COLO668 (cell line): ENCODE measurements around the gene GRAMD2B.
"Not testable (repeated sequence)": the region's sequence is repeated elsewhere in the genome, so short reads cannot be mapped to it uniquely, and the experiment has no call there.

Source experiments
- DNase-seq: peaks from one replicate; lab custom pipeline; 2025; ENCODE audit not compliant: unreplicated experiment; lab: John Stamatoyannopoulos, UW

Gene GRAMD2B

DNA sequence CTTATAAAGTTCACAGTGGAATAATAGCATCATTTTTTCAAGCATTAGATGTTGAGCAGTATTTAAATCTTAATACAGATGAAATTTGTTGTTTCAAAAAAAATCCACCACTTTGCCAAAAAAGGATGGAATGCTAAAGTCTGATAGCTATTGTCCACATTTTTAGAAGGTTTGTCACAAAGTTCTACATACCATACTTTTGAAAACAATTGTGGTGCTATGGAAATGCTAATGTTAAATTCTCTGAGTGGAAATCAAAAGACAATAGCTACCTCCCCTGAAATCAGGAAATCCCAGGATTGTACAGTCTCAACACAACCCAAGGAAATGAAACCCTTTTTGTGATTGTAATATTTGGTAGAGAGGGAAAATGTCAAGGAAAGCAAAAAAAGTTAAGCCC lies 19.3 kb upstream of the GRAMD2B start:
- no peak for DNase-seq

DNA sequence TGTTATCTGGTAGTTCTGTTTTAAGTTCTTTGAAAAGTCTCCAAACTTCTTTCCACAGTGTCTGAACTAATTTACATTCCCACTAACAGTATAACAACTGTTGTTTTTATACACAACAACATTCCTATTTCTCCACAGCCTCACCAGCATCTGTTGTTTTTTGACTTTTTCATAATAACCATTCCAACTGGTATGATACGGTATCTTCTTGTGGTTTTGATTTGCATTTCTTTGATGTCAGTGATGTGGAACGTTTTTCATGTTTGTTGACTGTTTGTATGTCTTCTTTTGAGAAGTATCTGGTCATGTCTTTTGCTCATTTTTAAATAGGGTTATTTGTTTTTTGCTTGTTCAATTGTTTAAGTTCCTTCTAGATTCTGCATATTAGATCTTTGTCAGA lies 12.6 kb upstream of the GRAMD2B start:
- DNase-seq: no peak

DNA sequence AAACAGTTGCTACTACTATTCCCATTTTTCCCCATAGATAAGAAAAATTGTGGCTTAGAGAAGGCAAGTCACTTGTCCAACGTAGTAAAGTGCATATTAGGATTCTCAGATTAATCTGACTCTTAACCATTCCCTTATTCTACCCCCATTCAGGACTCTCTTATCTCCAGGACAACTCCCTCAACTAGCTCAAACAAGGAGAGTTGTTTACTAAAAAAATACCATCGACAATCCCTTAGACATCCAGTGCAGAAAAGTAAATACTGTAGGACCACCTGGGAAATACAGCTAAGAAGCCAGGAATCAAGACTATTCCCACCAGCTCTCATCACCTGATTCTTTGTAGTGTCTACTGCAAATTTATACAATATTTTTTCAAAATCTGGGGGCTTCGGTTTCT lies 9.4 kb upstream of the GRAMD2B start:
- DNase-seq: no peak

DNA sequence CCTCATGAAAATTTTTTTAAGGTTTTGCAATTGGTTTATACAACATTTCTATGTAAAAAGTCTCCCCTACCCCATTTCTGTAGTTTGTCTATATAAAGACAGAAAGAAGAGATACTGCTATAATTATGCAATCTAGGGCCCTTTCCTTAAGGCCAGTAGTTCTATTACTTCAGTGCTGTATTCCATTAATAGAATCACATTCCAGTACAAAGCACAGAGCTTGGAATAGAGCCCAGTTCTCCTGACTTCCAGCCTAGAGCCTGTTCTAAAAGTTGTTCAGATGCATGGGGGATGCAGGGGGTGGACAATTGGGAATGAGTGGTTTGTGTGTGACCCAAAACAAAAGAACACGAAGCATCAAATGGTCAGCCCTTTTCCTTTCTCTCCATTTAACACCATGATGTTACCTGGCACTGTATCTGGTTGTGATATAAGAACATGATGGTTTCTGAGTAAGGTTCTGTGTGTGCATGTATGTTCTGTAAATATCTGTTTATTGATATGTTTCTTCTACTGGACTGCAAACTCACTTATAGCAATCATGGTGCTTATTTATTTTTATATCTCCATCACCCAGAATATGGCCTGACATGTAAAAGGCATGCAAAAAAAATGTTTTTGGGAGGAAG lies 8.2 kb upstream of the GRAMD2B start:
- no peak for DNase-seq

DNA sequence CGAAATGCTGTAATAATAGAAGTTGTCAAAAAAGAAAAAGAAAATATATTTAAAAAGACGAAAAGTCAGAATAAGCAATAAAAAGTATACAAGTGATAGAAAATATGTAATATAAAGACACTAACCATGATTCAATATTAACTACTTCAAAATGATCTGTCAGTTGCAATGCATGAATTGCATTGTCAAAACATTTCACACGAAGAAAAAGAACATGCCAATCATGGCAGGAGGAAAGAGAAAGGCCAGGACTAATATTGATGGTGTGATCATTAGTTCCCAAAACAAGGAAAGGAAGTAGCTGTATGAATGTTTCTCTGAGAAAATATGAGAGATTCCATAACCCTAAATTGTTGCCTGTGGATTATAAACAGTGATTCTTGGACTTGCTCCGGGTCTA lies 7.4 kb upstream of the GRAMD2B start:
- no peak for DNase-seq

DNA sequence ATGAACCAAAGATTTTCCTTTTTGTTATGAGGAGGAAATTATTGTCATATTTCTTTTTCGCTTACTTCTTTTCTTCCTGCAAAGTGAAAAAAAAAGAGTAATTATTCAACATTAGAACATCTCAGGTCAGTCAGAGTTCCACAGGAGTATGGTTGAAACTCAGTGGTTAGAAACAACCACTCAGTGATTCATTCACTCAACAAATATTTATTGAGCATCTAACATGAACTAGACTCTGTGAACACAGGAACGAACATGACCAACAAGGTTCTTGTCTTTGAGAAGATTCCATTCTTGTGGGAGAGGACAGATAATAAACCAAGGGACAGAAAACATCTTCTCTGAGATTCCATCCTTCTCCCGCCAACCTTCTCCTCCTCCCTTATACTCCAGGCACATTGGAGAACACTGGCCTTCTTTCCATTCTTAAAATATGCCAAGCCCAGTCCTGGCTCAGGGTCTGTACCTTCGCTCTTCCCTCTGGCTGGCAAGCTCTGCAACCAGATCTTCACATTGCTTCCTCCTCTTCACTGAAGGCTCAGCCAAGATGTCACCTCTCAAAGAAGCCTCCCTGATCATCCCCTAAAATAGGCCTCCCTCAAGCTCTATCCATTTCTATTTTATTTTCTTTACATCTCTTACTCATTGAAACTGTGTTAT lies 6.8 kb upstream of the GRAMD2B start:
- DNase-seq: no peak

DNA sequence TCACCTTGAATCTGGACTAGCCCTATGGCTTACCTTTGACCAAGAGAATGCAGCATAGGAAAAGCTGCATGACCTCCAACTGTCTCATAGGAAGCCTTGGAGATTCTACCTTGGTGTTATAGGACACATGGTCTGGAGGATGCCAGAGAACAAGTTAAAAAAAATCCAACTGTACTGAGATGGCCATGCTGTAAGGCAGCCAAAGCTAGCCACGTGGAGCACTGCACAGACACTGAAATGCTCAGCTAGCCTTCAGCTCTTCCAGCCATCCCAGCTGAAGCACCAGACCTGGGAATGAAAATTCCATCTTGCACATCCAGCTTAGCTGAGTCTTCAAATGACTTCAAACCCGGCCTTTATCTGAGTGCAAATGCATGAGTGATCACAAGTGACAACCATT lies 6.0 kb upstream of the GRAMD2B start:
- no peak for DNase-seq

DNA sequence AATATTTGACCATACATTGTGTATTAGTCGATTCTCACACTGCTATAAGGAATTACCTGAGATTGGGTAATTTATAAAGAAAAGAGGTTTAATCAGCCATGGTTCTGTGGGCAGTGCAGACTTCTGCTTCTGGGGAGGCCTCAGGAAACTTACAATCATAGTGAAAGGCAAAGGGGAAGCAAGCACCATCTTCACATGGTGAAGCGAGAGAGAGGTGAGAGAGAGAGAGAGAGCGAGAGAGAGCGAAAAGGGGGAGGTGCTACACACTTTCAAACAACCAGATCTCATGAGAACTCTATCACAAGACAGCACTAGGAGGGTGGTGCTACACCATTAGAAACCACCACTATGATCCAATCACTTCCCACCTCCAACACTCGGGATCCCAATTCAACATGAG lies 4.1 kb upstream of the GRAMD2B start:
- DNase-seq: no peak

DNA sequence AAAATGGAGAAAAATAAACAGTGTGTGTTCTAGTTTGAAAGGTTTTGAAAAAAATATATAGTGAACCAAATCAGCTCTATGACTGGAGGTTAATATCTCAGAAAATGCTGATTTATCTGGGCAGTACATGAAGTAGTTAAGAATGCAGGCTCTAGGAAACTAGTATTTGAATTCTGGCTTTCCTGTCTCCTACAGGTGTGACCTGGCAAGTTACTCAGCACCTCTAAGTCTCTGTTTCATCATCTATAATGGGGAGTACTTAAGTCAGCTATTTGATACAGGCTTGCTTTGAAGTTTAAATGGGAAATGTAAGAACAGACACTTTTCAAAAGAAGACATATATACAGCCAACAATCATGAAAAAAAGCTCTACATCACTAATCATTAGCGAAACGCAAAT lies 5.2 kb downstream of the GRAMD2B start:
- DNase-seq: no peak

DNA sequence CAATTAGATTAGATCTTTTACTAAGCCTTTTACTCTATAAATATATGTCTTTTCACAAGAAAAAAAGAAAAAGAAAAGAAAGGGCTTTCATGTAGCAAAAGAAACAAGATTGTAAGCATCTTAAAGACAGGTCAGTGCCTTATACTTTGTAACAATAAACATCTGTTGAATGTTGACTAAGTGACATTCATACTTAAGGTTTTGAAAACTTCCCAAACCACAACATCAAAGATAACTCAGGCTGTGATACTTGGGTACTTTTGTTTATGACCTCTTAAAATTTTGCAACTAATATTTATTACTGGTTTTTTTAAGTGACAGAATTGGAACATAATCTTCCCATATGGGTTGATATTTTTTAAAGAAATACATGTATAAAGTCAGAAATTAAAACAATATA lies 7.4 kb downstream of the GRAMD2B start:
- DNase-seq: no peak

DNA sequence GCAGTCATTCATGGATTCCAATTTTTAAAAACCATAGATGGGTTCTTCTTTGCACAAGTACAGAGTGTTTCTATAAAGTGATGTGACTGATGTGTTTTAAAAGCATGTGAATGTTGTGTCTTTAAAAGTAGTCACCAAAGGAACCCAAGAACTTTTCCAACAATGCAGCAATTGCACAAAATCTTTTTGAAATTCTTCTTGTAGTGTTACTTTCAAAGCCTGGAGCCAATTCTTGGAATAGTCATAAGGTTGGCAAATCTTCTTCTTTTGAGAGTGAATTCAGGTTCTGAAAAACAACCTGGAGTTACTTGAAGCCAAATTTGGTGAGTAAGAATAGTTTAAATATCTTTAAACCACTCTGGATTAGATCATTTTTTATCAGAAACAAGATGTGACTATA lies 10.5 kb downstream of the GRAMD2B start:
- no peak for DNase-seq

DNA sequence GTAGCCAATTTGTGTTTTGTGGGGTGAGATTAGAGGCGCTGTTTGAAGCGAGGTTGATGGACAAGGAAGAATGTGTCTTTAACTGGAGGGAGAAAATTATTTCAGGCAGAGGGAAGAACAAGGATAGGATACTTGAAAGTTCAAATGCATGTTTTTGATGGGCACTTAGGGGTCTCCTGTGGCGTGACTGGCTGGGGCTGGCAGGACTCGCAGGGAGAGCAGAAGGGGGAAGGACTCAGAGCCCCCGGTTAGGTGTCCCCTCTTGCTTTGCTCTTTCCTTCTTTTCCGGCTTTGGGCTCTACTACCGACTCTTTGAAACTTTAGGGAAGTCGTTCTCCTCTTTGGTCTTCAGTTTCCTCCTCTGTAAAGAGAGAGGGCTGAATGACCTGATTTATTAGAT lies 12.1 kb downstream of the GRAMD2B start:
- no peak for DNase-seq

DNA sequence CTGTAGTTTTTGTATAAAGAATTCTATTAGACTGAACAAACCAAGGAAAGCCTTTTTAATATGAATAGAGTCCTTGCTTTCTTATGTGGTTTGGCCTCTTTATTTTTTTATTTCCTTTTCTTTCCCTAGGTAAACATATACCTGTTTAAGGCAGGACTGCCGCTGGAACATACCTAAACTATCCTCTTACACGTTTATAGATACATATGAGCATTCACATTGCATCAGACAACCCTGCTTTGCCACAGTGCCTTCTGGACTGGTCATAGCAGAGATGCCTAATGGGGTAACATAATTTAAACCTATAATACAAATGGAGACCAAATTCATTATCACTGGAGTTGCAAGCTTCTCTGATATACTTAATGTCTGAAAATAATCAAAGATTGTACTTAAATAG lies 12.5 kb downstream of the GRAMD2B start:
- DNase-seq: no peak

DNA sequence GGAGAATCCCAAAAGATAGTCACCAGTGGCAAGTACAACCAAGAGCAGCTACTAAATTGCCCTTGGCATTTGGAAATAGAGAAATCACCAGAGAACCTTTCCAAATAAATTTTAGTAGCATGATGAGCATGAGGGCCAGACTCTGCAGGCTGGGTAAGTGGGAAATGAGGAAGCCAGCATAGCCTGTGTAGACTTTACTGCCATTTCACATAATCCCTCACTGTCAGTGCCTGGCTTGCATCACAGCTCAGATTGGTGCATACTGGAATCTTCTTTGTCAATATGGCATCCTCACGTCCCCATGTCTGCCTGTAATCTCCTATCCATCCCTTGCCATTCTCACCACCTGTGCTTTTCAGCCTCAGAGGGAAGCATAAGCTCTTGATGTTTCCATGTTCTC lies 14.5 kb downstream of the GRAMD2B start:
- DNase-seq: no peak

DNA sequence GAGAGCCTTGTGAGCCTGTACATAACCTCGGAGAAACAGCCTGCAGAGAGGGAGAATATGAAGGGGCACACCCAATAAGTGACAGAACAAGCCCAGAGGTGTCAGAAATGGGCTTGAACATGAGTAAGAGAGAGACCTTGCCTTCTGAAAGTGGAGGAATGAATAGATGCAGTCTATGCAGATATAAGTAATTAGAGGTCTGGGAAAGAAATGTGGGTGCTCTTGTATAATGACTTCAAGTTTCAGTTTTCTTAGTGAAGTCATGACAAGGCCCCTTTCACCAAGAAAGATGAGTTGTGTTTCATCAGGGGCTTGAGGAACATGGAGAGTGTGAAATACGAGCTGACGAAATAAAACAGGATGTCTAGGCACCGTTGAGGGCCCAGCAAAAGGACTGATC lies 15.1 kb downstream of the GRAMD2B start:
- no peak for DNase-seq

DNA sequence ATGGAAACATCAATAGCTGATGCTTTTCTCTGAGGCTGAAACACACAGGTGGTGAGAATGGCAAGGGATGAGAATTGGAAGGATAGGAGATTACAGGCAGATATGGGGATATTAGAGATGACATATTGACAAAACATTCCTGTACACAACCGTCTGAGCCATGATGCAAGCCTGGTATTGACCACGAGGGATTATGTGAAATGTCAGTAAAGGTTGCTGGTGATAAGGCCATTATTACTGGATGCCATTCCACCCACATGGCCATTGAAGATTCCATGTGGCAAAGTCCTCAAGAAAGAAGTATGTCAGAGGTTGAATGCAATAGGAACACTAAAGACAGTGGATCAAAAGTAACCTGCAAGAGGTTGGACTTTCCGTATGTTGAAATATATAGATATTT lies 15.7 kb downstream of the GRAMD2B start:
- no peak for DNase-seq

DNA sequence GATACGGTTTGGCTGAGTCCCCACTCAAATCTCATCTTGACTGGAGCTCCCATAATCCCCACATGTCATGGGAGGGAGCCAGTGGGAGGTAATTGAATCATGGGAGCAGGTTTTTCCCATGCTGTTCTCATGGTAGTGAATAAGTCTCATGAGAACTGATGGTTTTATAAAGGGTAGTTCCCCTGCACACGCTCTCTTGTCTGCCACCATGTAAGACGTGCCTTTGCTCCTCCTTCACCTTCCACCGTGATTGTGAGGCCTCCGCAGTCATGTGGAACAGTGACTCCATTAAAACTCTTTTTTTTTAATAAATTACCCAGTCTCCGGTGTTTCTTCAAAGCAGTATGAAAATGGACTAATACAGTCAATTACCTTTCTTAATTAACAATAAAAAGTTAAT lies 16.5 kb downstream of the GRAMD2B start:
- DNase-seq: not testable (repeated sequence)

DNA sequence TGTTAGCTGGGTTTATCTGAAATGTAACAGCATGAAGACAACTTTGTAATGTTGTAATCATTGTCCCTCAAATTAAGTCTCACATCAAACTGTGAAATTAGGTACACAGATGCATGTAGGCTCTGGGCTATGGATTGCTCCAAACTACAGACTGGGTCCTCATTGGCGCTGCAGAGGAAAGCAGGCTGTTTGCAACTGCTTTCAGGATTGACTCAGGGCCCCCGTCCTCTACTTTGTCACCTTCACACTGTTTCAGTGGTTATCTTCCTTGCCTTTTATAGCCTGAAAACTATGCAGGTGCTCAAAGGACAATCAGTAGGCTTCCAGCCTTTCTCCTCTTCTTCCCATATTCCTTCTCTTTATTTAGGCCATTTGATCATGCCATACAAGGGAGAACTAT lies 18.0 kb downstream of the GRAMD2B start:
- DNase-seq: no peak

DNA sequence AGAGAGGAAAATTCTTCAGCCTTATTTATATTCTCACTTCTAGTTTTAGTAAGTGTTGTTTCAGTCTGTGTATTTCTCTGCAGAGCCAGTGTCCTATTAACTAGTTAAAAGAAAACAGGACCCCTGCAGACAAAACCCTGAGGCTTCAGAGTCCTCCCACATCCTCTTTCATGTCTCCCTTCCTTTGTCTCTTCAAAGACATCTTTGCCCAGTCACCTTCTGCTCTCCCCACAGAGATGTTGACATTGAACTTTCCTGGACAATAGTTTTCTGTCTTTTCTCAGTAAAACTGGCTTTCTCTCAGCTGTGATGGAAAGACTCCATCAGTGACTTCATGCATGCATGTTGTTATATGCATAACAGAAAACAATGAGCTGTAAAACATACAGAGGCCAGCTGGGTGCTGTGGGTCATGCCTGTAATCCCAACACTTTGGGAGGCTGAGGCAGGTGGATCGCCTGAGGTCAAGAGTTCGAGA lies 20.2 kb downstream of the GRAMD2B start:
- DNase-seq: no peak

DNA sequence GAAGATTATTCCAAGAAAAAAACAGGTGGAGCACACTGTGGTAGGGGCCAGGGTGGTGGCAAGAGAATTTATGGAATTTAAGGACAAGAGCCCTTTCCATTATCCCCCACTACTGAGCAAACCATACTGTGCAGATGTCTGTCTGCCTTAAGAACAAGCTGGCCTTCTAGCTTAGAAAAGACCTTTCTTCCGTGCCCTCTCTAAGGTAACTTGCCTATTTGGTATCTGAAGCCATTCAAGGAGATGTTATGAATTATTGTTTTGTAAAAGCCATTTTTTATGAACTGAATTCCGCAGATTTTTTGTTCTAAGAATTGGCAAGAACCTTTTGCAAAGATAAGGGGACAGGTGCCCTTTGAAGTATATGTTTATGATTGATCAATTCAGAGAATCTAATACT lies 20.9 kb downstream of the GRAMD2B start:
- DNase-seq: no peak

DNA sequence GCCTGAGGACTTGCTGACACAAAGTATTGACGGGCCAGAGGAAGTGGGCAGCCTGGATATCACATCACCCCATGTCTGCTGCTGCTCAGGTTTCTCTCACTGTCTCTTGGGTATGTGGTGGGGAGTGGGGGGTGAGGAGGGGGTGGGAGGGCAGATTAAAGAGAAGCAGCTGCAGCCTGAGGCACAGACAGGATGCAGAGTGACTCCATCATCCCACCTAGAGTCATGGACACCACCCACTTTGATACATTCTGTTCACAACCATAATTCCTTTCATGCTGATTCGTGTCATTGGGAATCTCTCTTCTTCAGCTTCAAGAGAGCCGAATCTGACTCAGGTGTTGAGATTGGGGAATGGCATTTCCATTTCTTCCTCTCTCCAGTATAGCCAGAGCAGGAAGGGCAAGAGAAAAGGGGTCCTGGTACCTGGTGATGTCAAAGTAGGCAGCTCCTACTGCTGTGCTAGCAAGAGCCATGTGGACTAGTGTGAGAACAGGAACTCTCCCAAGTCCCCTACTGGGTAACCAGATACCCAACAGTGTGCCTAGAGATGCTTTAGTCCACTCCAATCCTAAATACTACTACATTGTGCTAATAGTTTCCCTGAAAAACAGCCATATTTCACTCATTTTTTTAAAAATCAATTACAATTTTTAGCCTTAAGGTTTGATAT lies 22.4 kb downstream of the GRAMD2B start:
- no peak for DNase-seq

DNA sequence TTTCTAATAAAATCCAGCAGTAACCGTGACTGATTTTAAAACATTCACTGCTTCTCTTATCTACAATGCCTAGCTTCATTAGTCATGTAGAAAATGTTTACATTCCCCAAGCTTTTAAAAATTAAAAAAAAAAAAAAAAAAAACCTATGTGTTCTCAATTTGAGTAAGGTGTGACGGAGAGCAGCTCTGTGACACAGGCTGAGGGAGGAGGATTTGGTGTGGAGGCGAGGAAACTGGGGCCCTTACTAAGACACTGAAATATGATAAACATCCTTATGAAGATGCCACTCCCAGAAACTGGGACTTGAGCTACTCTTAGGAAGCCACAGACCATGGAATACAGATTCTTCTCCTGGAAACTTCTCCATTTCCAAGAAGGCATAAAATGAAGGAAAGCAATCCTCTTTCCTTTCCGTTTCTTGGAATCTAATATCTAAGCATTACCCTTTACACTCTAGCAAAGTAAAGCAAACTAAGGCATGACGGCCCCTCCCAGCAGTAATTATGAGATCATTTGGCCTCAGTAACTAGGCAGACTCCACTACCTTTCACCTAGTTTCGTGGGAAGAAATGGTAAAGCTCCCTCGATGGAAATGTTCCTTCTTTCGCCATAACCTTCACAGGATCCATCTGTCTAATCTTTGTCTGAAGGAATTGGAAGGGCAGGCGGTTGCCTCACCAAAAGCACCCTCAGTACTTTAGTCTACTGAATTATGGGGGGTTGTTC lies 23.5 kb downstream of the GRAMD2B start:
- no peak for DNase-seq
